ENCODE results near the gene MAEL.

Gene MAEL

GRCh38 chr1:167054531-167054930 lies 65.5 kb downstream of the MAEL start:
- Histone ChIP-seq H3K4me2 (ENCODE audit: low read depth, low read length, poor library complexity, severe bottlenecking) (no peak overlapping the region), H3K9me2 (replicated peaks; ENCODE audit: low read depth, low read length) (no peaks in the 10 kb centered on the region), H3K9ac (ENCODE audit: low read depth, low read length, poor library complexity, severe bottlenecking) (no peak overlapping the region), H3K27me3 (ENCODE audit: insufficient read depth, low read length, poor library complexity, severe bottlenecking) (no peaks in the 10 kb centered on the region), H3K36me3 (ENCODE audit: insufficient read depth, low read length) (peaks cover 81% of the 10 kb centered on the region; the same call in 1 of the 2 replicates), H3K4me3 (ENCODE audit: low read length, poor library complexity, severe bottlenecking) (no peak overlapping the region), H3K9me3 (ENCODE audit: insufficient read depth, low read depth, low read length) (no peaks in the 10 kb centered on the region), H3K79me2 (ENCODE audit: insufficient read depth, low read length) (no peaks in the 10 kb centered on the region), H3F3A (ENCODE audit: low read depth) (peaks cover 3% of the 10 kb centered on the region; the same call in 1 of the 2 replicates), H4K20me1 (ENCODE audit: insufficient read depth, low read length, poor library complexity, severe bottlenecking) (no peaks in the 10 kb centered on the region), H2AFZ (ENCODE audit: low read length) (no peak overlapping the region), H3K4me1 (ENCODE audit: insufficient read depth, low read length, poor library complexity, severe bottlenecking) (no peaks in the 10 kb centered on the region)
- TF ChIP-seq CTCF (conservative IDR thresholded peaks at IDR 0.05; ENCODE audit: low read length), result no peak
- TF ChIP-seq EZH2phosphoT487 (IDR thresholded peaks at IDR 0.05; ENCODE audit: borderline replicate concordance), result no peak

- no peak overlapping the region for H3K4me3 ChIP-seq (ENCODE audit: low read length, poor library complexity, severe bottlenecking)
- no peaks in the 10 kb centered on the region for H3K4me1 ChIP-seq (ENCODE audit: insufficient read depth, low read length, poor library complexity, severe bottlenecking)
- H3K27me3 ChIP-seq (ENCODE audit: insufficient read depth, low read length, poor library complexity, severe bottlenecking), result no peaks in the 10 kb centered on the region
- no peak for TF ChIP-seq EZH2phosphoT487 (IDR thresholded peaks at IDR 0.05; ENCODE audit: borderline replicate concordance)
- TF ChIP-seq CTCF (conservative IDR thresholded peaks at IDR 0.05; ENCODE audit: low read length), result no peak
- H4K20me1 ChIP-seq (ENCODE audit: insufficient read depth, low read length, poor library complexity, severe bottlenecking), result no peaks in the 10 kb centered on the region
- peaks cover 3% of the 10 kb centered on the region; the same call in 1 of the 2 replicates for H3F3A ChIP-seq (ENCODE audit: low read depth)
- H3K9me3 ChIP-seq (ENCODE audit: insufficient read depth, low read depth, low read length), result no peaks in the 10 kb centered on the region
- no peak overlapping the region for H3K4me2 ChIP-seq (ENCODE audit: low read depth, low read length, poor library complexity, severe bottlenecking)
- no peaks in the 10 kb centered on the region for H3K79me2 ChIP-seq (ENCODE audit: insufficient read depth, low read length)
- no peak overlapping the region for H2AFZ ChIP-seq (ENCODE audit: low read length)
- H3K36me3 ChIP-seq (ENCODE audit: insufficient read depth, low read length), result peaks cover 81% of the 10 kb centered on the region; the same call in 1 of the 2 replicates
- no peaks in the 10 kb centered on the region for H3K9me2 ChIP-seq (replicated peaks; ENCODE audit: low read depth, low read length)
- H3K9ac ChIP-seq (ENCODE audit: low read depth, low read length, poor library complexity, severe bottlenecking), result no peak overlapping the region
These were observed 66.0 kb downstream of the MAEL start for GRCh38 chr1:167054946-167055630.

GRCh38 chr1:167056529-167057231 lies 67.6 kb downstream of the MAEL start:
- no peaks in the 10 kb centered on the region for H3K9me3 ChIP-seq (ENCODE audit: insufficient read depth, low read depth, low read length)
- no peaks in the 10 kb centered on the region for H3K27me3 ChIP-seq (ENCODE audit: insufficient read depth, low read length, poor library complexity, severe bottlenecking)
- H3K36me3 ChIP-seq (ENCODE audit: insufficient read depth, low read length), result peaks cover 77% of the 10 kb centered on the region; the same call in 1 of the 2 replicates
- no peak overlapping the region for H2AFZ ChIP-seq (ENCODE audit: low read length)
- no peak for TF ChIP-seq EZH2phosphoT487 (IDR thresholded peaks at IDR 0.05; ENCODE audit: borderline replicate concordance)
- no peaks in the 10 kb centered on the region for H3K9me2 ChIP-seq (replicated peaks; ENCODE audit: low read depth, low read length)
- no peaks in the 10 kb centered on the region for H3K79me2 ChIP-seq (ENCODE audit: insufficient read depth, low read length)
- H3F3A ChIP-seq (ENCODE audit: low read depth), result 0 out of 2 replicates have a peak, but pooled peaks cover 3% of the 10 kb centered on the region
- no peak overlapping the region for H3K9ac ChIP-seq (ENCODE audit: low read depth, low read length, poor library complexity, severe bottlenecking)
- no peaks in the 10 kb centered on the region for H4K20me1 ChIP-seq (ENCODE audit: insufficient read depth, low read length, poor library complexity, severe bottlenecking)
- H3K4me1 ChIP-seq (ENCODE audit: insufficient read depth, low read length, poor library complexity, severe bottlenecking), result no peaks in the 10 kb centered on the region
- no peak overlapping the region for H3K4me2 ChIP-seq (ENCODE audit: low read depth, low read length, poor library complexity, severe bottlenecking)
- no peak overlapping the region for H3K4me3 ChIP-seq (ENCODE audit: low read length, poor library complexity, severe bottlenecking)

Measured in Loucy (cell line).